SU-DHL-6 (cell line): ENCODE measurements around the gene JMJD7.

ENCODE experiments used
- H2AFZ ChIP-seq: fragments of 200-600 bp; sonication (generic); 2 replicates; pipeline ENCODE4 v1.6.1; 2014; ENCODE audit warnings: low read depth, mild to moderate bottlenecking, moderate library complexity, mixed read lengths, antibody characterized with exemption, low read length; ENCODE audit not compliant: severe bottlenecking
- H3F3A ChIP-seq: fragments of 200-600 bp; shearing (Covaris generic); 2 replicates; pipeline ENCODE4 v1.6.0; 2016; ENCODE audit warnings: antibody characterized with exemption, mild to moderate bottlenecking; ENCODE audit not compliant: insufficient read depth
- H3K27ac ChIP-seq: fragments of 200-600 bp; sonication (generic); 2 replicates; pipeline ENCODE4 v1.5.1; 2016; ENCODE audit warnings: low read depth, mild to moderate bottlenecking, low read length, moderate library complexity, mixed read lengths
- H3K27me3 ChIP-seq: fragments of 200-600 bp; sonication (generic), shearing (Covaris generic); 2 replicates; pipeline ENCODE4 v1.6.0; 2014; ENCODE audit warnings: mild to moderate bottlenecking, low read length
- H3K36me3 ChIP-seq: fragments of 200-600 bp; sonication (generic); 2 replicates; pipeline ENCODE4 v1.6.1; 2014; ENCODE audit warnings: mild to moderate bottlenecking, low read length, mixed read lengths
- H3K4me2 ChIP-seq: fragments of 300-600, 200-600 bp; shearing (Covaris generic), sonication (generic); 2 replicates; pipeline ENCODE4 v1.6.0; 2014; ENCODE audit warnings: low read length, low read depth, mild to moderate bottlenecking; ENCODE audit not compliant: poor library complexity, severe bottlenecking
- H3K4me3 ChIP-seq: fragments of 200-600 bp; sonication (generic); 2 replicates; pipeline ENCODE4 v1.5.1; 2014; ENCODE audit warnings: antibody characterized with exemption, low read length, mild to moderate bottlenecking, mixed read lengths; ENCODE audit not compliant: insufficient read depth, poor library complexity, severe bottlenecking
- H3K79me2 ChIP-seq: fragments of 200-600 bp; sonication (generic); 2 replicates; pipeline ENCODE4 v1.6.1; 2014; ENCODE audit warnings: mild to moderate bottlenecking, low read length, moderate library complexity; ENCODE audit not compliant: insufficient read depth
- H3K9ac ChIP-seq: fragments of 200-600 bp; sonication (generic); 2 replicates; pipeline ENCODE4 v1.7.0; 2014; ENCODE audit warnings: mild to moderate bottlenecking, low read length
- H3K9me2 ChIP-seq: fragments of 200-600 bp; sonication (generic); replicated peaks from 2 replicates; pipeline ENCODE4 v1.6.1; 2014; ENCODE audit warnings: low read length; ENCODE audit not compliant: insufficient read depth
- H3K9me3 ChIP-seq: fragments of 200-600 bp; sonication (generic); 2 replicates; pipeline ENCODE4 v1.6.1; 2014; ENCODE audit warnings: low read length, mixed read lengths; ENCODE audit not compliant: insufficient read depth
- H4K20me1 ChIP-seq: fragments of 200-600 bp; sonication (generic); 2 replicates; pipeline ENCODE4 v1.6.1; 2014; ENCODE audit warnings: low read depth, mild to moderate bottlenecking, antibody characterized with exemption, low read length, moderate library complexity, mixed read lengths
- EZH2phosphoT487 ChIP-seq: fragments of 200-600 bp; sonication (generic), shearing (Covaris generic); conservative IDR thresholded peaks from 2 replicates; pipeline ENCODE4 v1.6.1; 2018; ENCODE audit warnings: mild to moderate bottlenecking, antibody characterized with exemption, low read length, moderate library complexity, mixed read lengths
- TF ChIP-seq, protein P1 (sequence below): fragments of 200-600 bp; sonication (generic); IDR thresholded peaks from one replicate; pipeline ENCODE4 v1.5.1; 2017; ENCODE audit warnings: antibody characterized with exemption, mild to moderate bottlenecking, low read length, moderate library complexity; ENCODE audit not compliant: insufficient read depth, poor library complexity, severe bottlenecking

The JMJD7 gene

DNA sequence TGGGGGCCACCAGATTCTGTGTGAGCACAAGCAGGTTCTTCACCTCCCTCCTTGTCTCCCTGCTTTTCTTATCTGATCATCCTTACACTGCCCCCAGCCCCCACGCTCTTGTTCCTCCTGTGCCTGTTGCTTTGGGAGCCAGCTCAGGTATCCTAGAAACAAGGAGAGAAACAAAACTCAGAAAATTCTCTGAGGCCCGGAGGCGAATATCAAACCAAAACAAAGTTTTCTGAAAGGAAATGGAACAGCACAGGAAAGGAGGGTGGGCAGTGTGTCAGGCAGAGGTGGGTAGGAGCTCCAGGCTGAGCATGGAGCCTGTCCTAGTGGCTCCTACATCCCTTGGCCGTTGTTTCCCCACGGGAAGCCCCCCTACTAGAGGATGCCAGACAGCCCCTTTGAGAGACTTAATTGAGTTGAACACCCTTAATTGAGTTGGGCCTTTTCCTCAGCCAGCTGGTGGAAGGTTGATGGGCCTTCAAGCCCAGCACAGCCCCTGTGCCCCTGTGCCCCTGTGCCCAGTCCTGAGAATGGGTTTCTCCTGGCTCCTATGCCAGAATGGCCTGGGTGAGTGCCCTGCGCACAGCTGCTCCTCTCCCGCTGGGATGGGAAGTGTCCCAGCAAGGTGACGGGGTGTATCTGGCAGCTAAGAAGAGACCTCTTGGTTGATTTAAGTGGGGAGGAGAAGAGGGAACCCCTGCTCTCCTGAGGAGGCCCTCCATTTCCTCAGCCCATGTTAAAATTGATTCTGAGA is 22.8 kb upstream of the JMJD7 start:
- H3K27ac ChIP-seq = no peak overlapping the region

DNA sequence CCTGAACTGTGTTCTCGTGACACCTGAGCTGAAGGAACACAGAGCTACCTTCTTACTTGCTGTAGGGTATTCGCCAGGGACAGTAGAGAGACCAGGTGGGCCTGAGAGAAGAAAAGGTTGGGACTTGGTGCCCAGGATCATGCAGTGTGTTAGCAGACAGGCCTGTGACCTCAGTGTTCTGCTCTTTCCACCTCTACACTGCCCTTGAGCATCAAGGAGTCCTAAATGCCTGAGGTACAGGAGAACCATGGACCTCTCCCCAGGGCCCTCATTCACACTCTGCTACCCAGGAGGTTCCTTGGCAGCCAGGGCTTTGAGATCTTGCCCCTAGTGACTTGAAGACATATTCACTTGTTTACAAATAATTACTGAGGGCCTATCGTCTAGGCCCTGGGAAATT is 22.2 kb upstream of the JMJD7 start:
- no peak overlapping the region for H2AFZ ChIP-seq
- H3K9ac ChIP-seq = no peak overlapping the region
- H3K36me3 ChIP-seq = 0 out of 2 replicates have a peak, but pooled peaks cover 4% of the 10 kb centered on the region
- no peak overlapping the region for H3K4me2 ChIP-seq
- H3F3A ChIP-seq = no peaks in the 10 kb centered on the region
- no peak overlapping the region for H3K27ac ChIP-seq
- TF ChIP-seq, protein P1, sequence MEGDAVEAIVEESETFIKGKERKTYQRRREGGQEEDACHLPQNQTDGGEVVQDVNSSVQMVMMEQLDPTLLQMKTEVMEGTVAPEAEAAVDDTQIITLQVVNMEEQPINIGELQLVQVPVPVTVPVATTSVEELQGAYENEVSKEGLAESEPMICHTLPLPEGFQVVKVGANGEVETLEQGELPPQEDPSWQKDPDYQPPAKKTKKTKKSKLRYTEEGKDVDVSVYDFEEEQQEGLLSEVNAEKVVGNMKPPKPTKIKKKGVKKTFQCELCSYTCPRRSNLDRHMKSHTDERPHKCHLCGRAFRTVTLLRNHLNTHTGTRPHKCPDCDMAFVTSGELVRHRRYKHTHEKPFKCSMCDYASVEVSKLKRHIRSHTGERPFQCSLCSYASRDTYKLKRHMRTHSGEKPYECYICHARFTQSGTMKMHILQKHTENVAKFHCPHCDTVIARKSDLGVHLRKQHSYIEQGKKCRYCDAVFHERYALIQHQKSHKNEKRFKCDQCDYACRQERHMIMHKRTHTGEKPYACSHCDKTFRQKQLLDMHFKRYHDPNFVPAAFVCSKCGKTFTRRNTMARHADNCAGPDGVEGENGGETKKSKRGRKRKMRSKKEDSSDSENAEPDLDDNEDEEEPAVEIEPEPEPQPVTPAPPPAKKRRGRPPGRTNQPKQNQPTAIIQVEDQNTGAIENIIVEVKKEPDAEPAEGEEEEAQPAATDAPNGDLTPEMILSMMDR = no peak
- TF ChIP-seq EZH2phosphoT487 = no peak
- H3K27me3 ChIP-seq = no peaks in the 10 kb centered on the region
- H4K20me1 ChIP-seq = no peaks in the 10 kb centered on the region
- H3K79me2 ChIP-seq = no peaks in the 10 kb centered on the region
- no peaks in the 10 kb centered on the region; the same call in 1 of the 2 replicates for H3K9me3 ChIP-seq
- H3K9me2 ChIP-seq = no peaks in the 10 kb centered on the region
- no peak overlapping the region for H3K4me3 ChIP-seq

More for the DNA sequence above, 22.8 kb upstream of the JMJD7 start:
- H2AFZ ChIP-seq = no peak overlapping the region
- H3K4me2 ChIP-seq = no peak overlapping the region
- no peaks in the 10 kb centered on the region for H3F3A ChIP-seq
- H3K9me2 ChIP-seq = no peaks in the 10 kb centered on the region
- H3K36me3 ChIP-seq = 0 out of 2 replicates have a peak, but pooled peaks cover 4% of the 10 kb centered on the region
- no peaks in the 10 kb centered on the region for H3K79me2 ChIP-seq
- no peaks in the 10 kb centered on the region for H4K20me1 ChIP-seq
- H3K9me3 ChIP-seq = no peaks in the 10 kb centered on the region; the same call in 1 of the 2 replicates
- TF ChIP-seq, protein P1 = no peak
- no peak for TF ChIP-seq EZH2phosphoT487
- no peak overlapping the region for H3K9ac ChIP-seq
- H3K4me3 ChIP-seq = no peak overlapping the region
- H3K27me3 ChIP-seq = no peaks in the 10 kb centered on the region

DNA sequence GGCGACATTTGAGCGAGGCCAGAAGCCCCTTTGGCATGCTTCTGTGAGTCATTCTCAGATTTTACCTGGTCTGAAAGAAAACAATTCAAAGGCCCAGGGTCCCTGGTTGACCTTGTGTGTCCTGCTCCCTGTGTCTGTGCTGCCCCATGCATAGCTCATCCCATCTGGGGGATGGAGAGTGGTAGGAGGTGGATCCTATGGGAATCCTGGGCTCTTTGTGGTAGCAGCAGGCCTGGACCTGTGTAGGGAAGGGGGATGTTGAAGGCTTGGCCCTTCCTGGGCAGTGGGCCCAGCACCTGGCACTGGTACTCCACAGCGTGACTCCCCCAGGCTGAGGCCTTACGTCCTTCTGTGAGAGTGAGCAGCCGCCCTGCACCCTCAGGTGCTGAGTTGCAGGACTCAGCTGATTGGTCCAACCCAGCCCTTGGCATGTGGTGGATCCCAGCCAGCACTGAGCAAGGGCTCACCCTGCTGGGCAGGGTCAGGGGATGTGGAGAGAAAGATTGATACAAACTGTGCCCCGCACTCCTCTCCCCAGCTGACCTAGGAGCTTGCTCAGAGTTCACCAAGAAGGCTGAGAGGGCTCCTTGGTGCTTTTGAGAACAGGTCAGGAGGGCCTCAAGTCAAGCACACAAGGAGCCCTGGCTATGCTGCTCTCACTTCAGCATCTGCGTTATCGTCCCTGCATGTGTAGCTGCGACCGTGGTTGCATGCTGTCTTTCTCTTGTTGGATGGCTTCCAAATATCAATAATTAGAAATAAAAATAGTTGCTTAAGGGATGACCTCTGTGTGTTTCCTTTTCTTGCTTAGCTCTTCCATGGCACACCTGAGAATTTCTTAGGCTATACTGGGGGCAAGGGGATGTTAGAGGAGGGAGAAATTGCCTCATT is 21.4 kb upstream of the JMJD7 start:
- Histone ChIP-seq H3K4me3 (no peak overlapping the region), H2AFZ (no peak overlapping the region), H3K9me2 (no peaks in the 10 kb centered on the region), H4K20me1 (no peaks in the 10 kb centered on the region), H3K4me2 (no peak overlapping the region), H3F3A (no peaks in the 10 kb centered on the region), H3K27ac (no peak overlapping the region), H3K9me3 (no peaks in the 10 kb centered on the region), H3K36me3 (no peaks in the 10 kb centered on the region), H3K27me3 (no peaks in the 10 kb centered on the region), H3K79me2 (no peaks in the 10 kb centered on the region), H3K9ac (no peak overlapping the region)
- TF ChIP-seq, protein P1 = no peak
- no peak for TF ChIP-seq EZH2phosphoT487
